Measurements from ENCODE around the gene POLN.

GRCh38 chr4:2288051-2288541 lies 46.2 kb upstream of the POLN start:
- TF ChIP-seq RARB (CRISPR knock-in tag; IDR thresholded peaks at IDR 0.05) (no peak), CSDC2 (CRISPR knock-in tag; IDR thresholded peaks at IDR 0.05) (no peak), TSHZ2 (CRISPR knock-in tag; IDR thresholded peaks at IDR 0.05) (no peak), TCF4 (CRISPR knock-in tag; IDR thresholded peaks at IDR 0.05; ENCODE audit: borderline replicate concordance) (no peak)

Measured in SK-N-SH treated with all-trans-retinoic acid at 6 μM for 48 hours (cell line).